ENCODE data around the gene TMEM88. TPM values are rescaled to one million over a fixed set of nuclear protein-coding genes. Genes with fewer than 3 reads are reported as not detected.

Gene TMEM88
- polyA plus RNA-seq, 5 donors = 12.5 to 23.6 (median 16.0) TPM

DNA sequence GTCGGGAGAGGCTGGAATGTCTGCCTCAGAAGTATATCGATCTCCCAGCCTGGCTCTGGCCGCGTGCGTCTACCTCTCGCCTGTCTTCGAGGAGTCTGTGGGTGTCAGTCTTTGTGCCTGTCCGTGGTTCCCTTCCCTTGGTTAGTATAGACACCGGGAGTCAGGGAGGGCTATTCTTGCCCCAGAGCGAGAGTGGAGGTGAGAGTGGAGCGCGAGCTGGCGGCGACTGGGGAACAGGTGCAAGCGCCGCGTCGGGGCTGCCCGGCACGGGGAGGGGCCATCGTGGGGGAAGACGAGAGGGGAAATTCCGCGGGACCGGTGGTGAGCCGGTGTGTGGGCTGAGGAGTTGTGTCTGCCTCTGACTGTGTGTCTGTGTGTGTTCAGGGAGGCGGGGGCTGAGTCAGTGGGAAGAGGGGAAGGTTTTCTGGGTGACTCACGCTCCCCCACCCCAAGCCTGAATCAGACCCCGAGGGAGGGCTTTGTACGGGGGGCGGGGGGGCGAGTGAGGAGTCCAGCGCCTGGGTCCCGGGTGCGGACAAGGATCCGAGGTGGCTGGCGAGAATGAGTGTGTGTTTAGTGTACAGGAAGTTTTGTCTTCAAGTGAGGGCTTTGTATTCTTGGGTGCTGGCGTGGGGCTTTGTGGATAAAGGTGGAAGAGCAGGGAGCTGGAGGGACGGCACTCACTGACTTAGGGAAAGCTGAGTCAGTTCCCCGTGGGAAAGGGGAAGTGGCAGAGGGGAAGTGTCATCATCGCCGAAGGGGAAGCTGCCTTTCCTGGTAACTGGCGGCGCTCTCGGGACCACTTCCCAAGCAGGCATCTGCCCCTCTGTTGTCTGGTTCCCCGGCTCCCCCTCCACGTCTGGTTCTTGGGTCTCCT, 12.2 kb upstream of the TMEM88 start:
- DNase-seq = peak; percentile 59 to 64

DNA sequence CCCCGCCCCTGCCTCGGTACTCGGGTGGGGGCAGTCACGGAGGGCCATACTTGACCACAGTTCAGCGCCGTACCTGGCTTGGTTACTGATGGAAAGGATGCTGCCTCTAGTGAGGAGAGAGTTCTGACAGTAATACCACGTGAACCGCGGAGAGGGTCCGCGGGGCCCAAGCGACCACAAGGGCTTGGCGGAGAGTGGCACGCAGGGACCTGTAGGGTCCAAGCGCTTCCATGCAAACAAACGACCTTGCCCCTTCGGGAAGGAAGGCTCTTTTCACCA, 11.7 kb upstream of the TMEM88 start:
- no peak for DNase-seq

DNA sequence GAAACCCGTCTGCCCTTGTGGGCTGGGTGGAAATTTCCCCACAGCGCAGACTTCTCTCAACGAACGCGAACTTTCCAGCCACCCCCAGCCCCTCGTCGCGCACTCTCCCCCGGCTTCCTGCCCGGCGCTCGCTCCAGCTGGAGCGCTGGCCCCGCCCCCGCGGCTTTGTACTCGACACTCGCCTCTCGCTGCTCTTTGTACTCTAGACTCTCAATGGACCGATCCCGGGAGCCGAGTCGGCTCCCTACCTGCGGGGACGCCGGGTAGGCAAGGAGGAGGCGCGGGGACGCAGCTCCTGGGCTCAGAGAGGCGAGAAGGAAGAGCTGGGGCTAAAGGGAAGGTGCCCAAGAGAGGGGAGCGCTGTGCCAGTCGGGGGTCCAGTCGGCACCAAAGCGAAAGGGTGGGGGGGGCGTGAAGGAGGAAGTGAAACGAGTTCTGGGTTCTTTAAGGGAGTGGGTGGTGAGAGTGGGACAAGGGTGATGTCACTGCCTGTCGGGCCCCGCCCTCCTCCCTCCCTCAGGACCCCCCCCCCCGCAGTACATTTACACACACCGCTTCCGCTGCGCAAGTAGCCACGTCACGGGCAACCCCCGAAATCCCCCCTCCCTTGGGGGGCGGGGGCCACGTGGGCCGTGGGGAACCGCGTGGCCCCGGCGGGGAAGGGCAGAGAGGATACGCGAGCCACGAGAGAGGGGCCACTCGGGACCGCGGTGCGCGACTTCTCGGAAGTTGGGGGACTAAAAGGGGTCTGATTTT, 11.2 kb upstream of the TMEM88 start:
- DNase-seq = peak; percentile 81 to 82

DNA sequence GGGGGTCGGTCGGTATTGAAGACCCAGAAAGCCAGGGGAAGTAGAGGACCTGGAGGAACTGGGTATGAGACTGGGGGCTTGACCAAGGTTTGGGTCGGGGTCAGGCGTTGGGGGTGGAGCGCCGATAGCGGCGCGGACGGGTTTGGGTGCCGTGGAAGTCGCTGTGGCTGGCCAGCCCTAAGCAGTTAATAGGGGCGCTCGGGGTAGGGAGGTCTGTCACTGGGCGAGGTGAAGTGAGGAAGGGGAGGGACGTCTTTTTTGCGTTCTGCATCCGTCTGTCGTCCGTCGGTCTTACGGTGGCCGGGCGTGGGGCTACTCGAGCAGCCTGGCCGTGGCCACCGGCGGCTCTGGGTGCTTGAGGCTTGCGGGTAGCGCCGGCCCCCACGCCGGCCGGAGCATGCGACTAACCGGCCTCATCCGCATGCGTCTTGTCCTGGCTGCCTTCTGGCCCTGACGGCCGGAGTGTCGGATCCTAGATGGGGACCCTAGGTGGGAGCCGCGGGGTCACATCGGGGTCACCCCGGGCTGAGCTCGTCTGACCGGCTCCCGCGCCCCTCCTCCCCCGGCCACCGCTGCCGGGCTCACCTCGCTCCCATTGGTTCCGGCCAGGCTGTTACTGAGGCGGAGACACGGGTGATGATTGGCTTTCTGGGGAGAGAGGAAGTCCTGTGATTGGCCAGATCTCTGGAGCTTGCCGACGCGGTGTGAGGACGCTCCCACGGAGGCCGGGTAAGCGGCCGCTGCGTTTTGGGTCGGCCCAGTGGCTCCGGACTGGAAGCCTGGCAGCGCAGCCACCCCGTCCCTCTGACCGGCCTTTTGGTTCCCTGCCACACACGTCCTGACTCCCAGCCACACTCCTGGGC, 10.3 kb upstream of the TMEM88 start:
- DNase-seq = peak; percentile 89 to 90

DNA sequence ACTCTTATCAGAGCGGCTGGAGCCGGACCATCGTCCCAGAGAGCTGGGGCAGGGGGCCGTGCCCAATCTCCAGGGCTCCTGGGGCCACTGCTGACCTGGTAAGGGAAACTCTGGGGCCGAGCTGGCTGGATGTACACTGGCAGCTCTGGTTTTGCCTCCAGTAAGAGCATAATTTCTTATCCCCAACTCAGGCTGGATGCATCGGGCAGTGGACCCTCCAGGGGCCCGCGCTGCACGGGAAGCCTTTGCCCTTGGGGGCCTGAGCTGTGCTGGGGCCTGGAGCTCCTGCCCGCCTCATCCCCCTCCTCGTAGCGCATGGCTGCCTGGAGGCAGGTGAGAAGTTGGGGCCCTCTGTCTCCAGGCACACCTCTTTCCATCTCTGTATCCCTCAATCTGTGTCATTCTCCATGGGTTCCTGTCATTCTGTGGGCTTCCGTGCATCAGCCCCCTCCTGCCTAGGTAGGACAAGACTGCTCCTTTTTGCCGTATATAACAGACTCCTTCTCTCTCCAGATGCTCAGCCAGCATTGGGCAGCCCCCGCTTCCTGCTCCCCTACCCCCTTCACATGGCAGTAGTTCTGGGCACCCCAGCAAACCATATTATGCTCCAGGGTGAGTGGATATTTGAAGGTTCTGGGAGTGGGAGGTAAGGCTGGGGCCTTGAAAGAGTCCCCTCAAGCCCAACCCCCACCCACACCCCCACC, 9.4 kb upstream of the TMEM88 start:
- DNase-seq = no peak

DNA sequence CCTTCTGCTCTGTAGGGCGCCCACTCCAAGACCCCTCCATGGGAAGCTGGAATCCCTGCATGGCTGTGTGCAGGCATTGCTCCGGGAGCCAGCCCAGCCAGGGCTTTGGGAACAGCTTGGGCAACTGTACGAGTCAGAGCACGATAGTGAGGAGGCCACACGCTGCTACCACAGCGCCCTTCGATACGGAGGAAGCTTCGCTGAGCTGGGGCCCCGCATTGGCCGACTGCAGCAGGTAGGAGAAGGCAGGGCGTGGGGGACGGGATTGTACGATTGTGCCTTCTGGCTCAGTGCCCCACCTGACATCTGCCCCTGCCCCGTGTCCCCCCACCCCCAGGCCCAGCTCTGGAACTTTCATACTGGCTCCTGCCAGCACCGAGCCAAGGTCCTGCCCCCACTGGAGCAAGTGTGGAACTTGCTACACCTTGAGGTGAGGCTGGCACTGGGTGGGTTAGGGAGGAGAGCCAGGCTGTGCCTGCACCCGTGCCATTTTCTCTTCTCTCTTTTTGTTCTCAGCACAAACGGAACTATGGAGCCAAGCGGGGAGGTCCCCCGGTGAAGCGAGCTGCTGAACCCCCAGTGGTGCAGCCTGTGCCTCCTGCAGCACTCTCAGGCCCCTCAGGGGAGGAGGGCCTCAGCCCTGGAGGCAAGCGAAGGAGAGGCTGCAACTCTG, 8.7 kb upstream of the TMEM88 start:
- no peak for DNase-seq

DNA sequence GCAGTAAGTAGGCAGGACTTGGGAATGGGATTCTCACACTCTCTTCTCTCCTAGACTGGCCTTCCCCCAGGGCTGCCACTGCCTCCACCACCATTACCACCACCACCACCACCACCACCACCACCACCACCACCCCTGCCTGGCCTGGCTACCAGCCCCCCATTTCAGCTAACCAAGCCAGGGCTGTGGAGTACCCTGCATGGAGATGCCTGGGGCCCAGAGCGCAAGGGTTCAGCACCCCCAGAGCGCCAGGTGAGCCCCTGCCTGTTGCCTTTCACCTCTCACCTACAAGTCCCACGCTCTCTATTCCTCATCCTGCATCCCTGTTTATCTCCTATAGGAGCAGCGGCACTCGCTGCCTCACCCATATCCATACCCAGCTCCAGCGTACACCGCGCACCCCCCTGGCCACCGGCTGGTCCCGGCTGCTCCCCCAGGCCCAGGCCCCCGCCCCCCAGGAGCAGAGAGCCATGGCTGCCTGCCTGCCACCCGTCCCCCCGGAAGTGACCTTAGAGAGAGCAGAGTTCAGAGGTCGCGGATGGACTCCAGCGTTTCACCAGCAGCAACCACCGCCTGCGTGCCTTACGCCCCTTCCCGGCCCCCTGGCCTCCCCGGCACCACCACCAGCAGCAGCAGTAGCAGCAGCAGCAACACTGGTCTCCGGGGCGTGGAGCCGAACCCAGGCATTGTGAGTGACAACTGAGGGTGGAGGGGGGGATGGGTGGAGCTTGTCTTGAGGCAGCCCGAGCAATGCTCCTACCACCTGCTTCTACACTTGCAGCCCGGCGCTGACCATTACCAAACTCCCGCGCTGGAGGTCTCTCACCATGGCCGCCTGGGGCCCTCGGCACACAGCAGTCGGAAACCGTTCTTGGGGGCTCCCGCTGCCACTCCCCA, 7.9 kb upstream of the TMEM88 start:
- no peak for DNase-seq

DNA sequence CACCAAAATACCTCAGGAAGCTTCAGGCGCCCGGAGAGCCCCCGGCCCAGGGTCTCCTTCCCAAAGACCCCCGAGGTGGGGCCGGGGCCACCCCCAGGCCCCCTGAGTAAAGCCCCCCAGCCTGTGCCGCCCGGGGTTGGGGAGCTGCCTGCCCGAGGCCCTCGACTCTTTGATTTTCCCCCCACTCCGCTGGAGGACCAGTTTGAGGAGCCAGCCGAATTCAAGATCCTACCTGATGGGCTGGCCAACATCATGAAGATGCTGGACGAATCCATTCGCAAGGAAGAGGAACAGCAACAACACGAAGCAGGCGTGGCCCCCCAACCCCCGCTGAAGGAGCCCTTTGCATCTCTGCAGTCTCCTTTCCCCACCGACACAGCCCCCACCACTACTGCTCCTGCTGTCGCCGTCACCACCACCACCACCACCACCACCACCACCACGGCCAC, 6.7 kb upstream of the TMEM88 start:
- no peak for DNase-seq

DNA sequence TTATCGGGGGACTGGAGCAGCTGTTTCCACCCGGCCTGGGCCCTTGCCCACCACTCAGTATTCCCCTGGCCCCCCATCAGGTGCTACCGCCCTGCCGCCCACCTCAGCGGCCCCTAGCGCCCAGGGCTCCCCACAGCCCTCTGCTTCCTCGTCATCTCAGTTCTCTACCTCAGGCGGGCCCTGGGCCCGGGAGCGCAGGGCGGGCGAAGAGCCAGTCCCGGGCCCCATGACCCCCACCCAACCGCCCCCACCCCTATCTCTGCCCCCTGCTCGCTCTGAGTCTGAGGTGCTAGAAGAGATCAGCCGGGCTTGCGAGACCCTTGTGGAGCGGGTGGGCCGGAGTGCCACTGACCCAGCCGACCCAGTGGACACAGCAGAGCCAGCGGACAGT, 6.1 kb upstream of the TMEM88 start:
- DNase-seq = no peak

DNA sequence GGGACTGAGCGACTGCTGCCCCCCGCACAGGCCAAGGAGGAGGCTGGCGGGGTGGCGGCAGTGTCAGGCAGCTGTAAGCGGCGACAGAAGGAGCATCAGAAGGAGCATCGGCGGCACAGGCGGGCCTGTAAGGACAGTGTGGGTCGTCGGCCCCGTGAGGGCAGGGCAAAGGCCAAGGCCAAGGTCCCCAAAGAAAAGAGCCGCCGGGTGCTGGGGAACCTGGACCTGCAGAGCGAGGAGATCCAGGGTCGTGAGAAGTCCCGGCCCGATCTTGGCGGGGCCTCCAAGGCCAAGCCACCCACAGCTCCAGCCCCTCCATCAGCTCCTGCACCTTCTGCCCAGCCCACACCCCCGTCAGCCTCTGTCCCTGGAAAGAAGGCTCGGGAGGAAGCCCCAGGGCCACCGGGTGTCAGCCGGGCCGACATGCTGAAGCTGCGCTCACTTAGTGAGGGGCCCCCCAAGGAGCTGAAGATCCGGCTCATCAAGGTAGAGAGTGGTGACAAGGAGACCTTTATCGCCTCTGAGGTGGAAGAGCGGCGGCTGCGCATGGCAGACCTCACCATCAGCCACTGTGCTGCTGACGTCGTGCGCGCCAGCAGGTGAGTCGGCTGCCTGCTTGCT, 5.6 kb upstream of the TMEM88 start:
- DNase-seq = no peak

DNA sequence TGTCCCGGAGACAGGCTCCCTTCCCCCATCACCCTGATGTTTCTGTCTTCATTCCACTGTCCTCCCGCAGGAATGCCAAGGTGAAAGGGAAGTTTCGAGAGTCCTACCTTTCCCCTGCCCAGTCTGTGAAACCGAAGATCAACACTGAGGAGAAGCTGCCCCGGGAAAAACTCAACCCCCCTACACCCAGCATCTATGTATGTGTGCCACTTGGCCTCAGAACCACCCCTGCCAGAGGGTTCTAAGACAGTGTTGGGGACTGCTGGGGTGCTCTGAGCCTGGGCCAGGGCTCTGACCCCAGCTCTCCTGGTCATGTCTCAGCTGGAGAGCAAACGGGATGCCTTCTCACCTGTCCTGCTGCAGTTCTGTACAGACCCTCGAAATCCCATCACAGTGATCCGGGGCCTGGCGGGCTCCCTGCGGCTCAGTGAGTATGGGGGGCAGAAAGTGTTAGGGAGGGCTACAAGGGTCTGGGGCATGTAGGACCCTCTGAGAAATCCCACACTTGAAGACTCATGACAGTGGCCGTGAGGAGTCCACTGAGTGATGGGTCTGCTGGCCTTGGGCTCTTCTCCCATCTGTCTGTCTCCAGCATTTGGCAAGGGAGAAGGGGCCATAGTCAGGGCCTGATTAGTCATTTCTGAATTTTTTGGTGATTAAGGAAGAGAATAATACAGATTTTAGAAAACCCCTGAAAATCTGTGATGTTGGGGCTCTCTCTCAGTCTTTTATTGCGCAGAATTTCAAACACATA, 4.9 kb upstream of the TMEM88 start:
- DNase-seq = no peak

DNA sequence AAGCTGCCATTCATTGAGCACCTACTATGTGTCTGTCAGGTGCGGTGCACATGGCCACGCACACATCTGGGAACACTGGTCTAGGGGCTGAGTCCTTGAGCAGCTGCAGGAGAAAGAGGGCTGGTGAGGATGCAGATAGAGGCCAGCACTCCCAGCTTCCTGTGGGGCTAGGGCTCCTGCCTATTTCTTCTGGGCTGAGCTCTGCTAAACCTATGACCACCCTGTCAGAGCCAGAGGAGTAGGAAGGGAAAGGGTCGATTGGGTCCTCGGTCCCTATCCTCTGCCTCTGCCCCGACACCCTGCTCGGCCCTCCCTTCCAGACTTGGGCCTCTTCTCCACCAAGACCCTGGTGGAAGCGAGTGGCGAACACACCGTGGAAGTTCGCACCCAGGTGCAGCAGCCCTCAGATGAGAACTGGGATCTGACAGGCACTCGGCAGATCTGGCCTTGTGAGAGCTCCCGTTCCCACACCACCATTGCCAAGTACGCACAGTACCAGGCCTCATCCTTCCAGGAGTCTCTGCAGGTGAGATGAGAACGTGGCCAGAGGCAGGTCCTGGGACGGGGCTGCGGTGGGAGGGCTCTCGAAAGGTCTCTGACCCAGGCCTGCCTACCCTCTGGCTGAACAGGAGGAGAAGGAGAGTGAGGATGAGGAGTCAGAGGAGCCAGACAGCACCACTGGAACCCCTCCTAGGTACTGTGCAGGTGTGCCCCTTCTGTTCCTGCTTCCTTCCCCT, 4.0 kb upstream of the TMEM88 start:
- DNase-seq = no peak

DNA sequence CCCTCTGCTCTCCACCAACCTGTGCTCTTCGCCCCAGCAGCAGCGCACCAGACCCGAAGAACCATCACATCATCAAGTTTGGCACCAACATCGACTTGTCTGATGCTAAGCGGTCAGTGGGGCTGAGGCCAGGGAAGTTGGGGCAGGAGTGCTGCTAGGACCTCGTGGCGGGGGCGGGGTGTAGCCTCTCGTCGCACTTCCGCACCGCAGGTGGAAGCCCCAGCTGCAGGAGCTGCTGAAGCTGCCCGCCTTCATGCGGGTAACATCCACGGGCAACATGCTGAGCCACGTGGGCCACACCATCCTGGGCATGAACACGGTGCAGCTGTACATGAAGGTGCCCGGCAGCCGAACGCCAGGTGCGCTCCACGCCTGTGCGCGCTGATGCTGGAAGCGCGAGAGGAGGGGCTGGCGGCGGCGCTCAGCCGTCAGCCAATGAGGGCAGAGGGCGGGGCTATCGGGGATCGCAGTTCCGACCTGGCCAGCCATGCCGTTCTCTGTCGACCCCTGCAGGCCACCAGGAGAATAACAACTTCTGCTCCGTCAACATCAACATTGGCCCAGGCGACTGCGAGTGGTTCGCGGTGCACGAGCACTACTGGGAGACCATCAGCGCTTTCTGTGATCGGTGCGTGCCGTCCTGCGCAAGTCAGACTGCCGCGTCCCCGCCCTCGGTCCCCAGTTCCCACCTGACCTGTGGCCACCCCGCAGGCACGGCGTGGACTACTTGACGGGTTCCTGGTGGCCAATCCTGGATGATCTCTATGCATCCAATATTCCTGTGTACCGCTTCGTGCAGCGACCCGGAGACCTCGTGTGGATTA, 3.2 kb upstream of the TMEM88 start:
- peak; percentile 86 to 89 for DNase-seq

DNA sequence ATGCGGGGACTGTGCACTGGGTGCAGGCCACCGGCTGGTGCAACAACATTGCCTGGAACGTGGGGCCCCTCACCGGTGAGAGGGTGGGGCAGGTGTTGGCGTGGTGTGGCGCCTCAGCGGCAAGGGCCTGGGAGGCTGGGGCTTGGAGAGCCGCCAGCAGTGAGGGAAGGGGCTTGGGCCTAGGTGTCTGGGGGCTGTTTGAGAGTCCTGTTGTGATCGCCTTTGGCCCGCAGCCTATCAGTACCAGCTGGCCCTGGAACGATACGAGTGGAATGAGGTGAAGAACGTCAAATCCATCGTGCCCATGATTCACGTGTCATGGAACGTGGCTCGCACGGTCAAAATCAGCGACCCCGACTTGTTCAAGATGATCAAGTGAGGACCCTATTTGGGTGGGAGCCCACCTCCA, 2.6 kb upstream of the TMEM88 start:
- no peak for DNase-seq

DNA sequence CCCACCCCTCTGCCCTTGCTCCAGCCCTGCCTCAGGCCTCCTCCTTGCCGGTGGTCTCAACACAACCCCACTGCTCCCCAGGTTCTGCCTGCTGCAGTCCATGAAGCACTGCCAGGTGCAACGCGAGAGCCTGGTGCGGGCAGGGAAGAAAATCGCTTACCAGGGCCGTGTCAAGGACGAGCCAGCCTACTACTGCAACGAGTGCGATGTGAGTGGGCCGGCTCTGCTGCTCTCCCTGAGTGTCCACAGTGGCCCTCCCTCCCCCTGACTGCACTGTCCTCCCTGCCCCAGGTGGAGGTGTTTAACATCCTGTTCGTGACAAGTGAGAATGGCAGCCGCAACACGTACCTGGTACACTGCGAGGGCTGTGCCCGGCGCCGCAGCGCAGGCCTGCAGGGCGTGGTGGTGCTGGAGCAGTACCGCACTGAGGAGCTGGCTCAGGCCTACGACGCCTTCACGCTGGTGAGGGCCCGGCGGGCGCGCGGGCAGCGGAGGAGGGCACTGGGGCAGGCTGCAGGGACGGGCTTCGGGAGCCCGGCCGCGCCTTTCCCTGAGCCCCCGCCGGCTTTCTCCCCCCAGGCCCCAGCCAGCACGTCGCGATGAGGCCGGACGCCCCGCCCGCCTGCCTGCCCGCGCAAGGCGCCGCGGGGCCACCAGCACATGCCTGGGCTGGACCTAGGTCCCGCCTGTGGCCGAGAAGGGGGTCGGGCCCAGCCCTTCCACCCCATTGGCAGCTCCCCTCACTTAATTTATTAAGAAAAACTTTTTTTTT, 1.8 kb upstream of the TMEM88 start:
- DNase-seq = no peak

DNA sequence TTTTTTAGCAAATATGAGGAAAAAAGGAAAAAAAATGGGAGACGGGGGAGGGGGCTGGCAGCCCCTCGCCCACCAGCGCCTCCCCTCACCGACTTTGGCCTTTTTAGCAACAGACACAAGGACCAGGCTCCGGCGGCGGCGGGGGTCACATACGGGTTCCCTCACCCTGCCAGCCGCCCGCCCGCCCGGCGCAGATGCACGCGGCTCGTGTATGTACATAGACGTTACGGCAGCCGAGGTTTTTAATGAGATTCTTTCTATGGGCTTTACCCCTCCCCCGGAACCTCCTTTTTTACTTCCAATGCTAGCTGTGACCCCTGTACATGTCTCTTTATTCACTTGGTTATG, 1.2 kb upstream of the TMEM88 start:
- no peak for DNase-seq

Measured in right lung (tissue), 5 donors.